ENCODE data around the gene AP1M1. TPM values are rescaled to one million over a fixed set of nuclear protein-coding genes. Genes with fewer than 3 reads are reported as not detected.

AP1M1 gene
- total RNA-seq, 1 experiment from 2014 or later = 27.7 TPM

GRCh38 chr19:16266586-16266942 lies 68.9 kb downstream of the AP1M1 start (continued):
- no peak for TF ChIP-seq USF1 (CRISPR knock-in tag; IDR thresholded peaks at IDR 0.05)
- TF ChIP-seq NR2C2 (CRISPR knock-in tag; IDR thresholded peaks at IDR 0.05) = no peak

GRCh38 chr19:16268676-16269319 lies 71.1 kb downstream of the AP1M1 start:
- TF ChIP-seq ZNF232 (CRISPR knock-in tag; IDR thresholded peaks at IDR 0.05) (no peak), ETV6 (CRISPR knock-in tag; IDR thresholded peaks at IDR 0.05) (no peak), MLX (CRISPR knock-in tag; IDR thresholded peaks at IDR 0.05) (no peak), ZNF138 (CRISPR knock-in tag; conservative IDR thresholded peaks at IDR 0.05) (no peak), SOX15 (CRISPR knock-in tag; IDR thresholded peaks at IDR 0.05) (no peak), ATF3 (CRISPR knock-in tag; conservative IDR thresholded peaks at IDR 0.05) (no peak), ZNF425 (CRISPR knock-in tag; conservative IDR thresholded peaks at IDR 0.05) (no peak), ZMAT4 (CRISPR knock-in tag; IDR thresholded peaks at IDR 0.05) (no peak)
- POLR2A ChIA-PET = interaction anchor here (1.3 kb wide), 1 partner anchor 10 kb away, joined by 3 read pairs; no protein-coding TSS in a partner anchor
- DNase-seq (ENCODE audit: low spot score) (no peak), ATAC-seq (no peak)
- Mint-ChIP-seq H3K4me3 (no peak overlapping the region), H3K4me1 (no peaks in the 10 kb centered on the region), H3K27me3 (ENCODE audit: low read depth) (no peaks in the 10 kb centered on the region), H3K9me3 (no peaks in the 10 kb centered on the region), H3K27ac (no peak overlapping the region), H3K36me3 (no peaks in the 10 kb centered on the region)
- CTCF ChIA-PET = interaction anchor here (0.6 to 3.8 kb wide), 6 partner anchors 17 to 118 kb away, joined by 3 to 12 read pairs (median 4); no protein-coding TSS in a partner anchor

GRCh38 chr19:16272945-16273344 lies 75.2 kb downstream of the AP1M1 start:
- CTCF ChIA-PET = interaction anchor here (2.0 kb wide), 1 partner anchor 110 kb away, joined by 5 read pairs; no protein-coding TSS in a partner anchor
- H3K9me3 Mint-ChIP-seq = no peaks in the 10 kb centered on the region
- POLR2A ChIA-PET = no interaction called here
- ATAC-seq = no peak
- H3K4me3 Mint-ChIP-seq = no peak overlapping the region
- no peaks in the 10 kb centered on the region for H3K27me3 Mint-ChIP-seq (ENCODE audit: low read depth)
- no peaks in the 10 kb centered on the region for H3K4me1 Mint-ChIP-seq
- TF ChIP-seq SMAD4 (CRISPR knock-in tag; IDR thresholded peaks at IDR 0.05) (no peak), GRHL2 (CRISPR knock-in tag; IDR thresholded peaks at IDR 0.05; ENCODE audit: insufficient replicate concordance, severe bottlenecking) (no peak), ATF1 (CRISPR knock-in tag; IDR thresholded peaks at IDR 0.05) (no peak), PRRX2 (CRISPR knock-in tag; IDR thresholded peaks at IDR 0.05) (no peak), PREB (CRISPR knock-in tag; IDR thresholded peaks at IDR 0.05; ENCODE audit: borderline replicate concordance) (no peak), GABPB1 (CRISPR knock-in tag; IDR thresholded peaks at IDR 0.05) (no peak), ESRRA (CRISPR knock-in tag; IDR thresholded peaks at IDR 0.05; ENCODE audit: borderline replicate concordance) (no peak), OVOL2 (CRISPR knock-in tag; IDR thresholded peaks at IDR 0.05; ENCODE audit: borderline replicate concordance) (no peak), NFE2L1 (CRISPR knock-in tag; IDR thresholded peaks at IDR 0.05) (no peak), TEAD1 (CRISPR knock-in tag; IDR thresholded peaks at IDR 0.05) (no peak), SOX15 (CRISPR knock-in tag; IDR thresholded peaks at IDR 0.05) (no peak), NR2C2 (CRISPR knock-in tag; IDR thresholded peaks at IDR 0.05) (no peak)
- no peaks in the 10 kb centered on the region for H3K36me3 Mint-ChIP-seq
- no peak for DNase-seq (ENCODE audit: low spot score)
- no peak overlapping the region for H3K27ac Mint-ChIP-seq
